HG02642 (cell line): Measurements from ENCODE around the gene VPS11.
A peak's percentile ranks its signal among the peaks of the same experiment; 100 is the strongest.

Experiments
- ATAC-seq: cut with Tn5 transposase; IDR thresholded peaks from one replicate; pipeline ENCODE4 v1.9.1; 2021; ENCODE audit warnings: mild to moderate bottlenecking; ENCODE audit not compliant: unreplicated experiment, poor library complexity

Gene VPS11

DNA sequence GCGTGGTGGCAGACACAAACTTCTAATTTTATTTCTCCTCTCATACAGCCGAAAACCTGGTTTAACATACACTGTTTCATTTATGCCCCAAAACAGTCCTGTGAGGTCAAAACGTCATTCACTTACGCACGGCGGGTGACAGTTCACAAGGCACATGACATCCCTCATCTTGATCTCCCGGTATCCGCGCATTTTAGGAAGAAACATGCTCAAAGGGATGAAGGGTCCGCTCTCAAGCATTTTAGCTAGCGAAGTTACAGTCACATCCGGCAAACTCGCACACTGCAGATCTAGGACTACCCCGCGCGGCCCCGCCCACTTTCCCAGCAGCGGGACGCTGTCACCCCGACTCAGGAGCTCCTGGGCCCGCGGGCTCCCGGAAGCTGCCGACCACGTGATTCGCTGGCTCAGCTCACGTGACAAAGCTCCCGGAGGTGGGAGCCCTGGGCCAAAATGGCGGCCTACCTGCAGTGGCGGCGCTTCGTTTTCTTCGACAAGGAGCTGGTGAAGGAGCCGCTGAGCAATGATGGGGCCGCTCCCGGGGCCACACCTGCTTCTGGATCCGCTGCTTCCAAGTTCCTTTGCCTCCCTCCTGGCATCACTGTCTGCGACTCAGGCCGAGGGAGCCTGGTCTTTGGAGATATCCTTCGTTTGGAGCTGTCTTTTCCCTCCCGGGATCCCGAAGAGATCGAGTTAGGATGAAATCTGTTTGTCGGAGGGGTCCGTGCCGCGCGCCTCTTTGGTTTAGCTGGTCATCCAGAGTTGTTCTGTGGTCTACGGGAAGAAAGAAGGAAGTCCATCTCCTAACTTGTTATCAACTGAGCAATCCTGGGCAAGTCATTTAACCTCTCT lies at the start of gene VPS11:
Gene VPS11, plus strand, starts transcription at position 448 of the 852 bp plus-strand sequence. Its CDS starts 6 bp downstream, at position 454.
- ATAC-seq: peak; percentile 93

GRCh38 chr11:119018074-119018938 lies 49.3 kb upstream of the VPS11 start, which contains the start of the genes RPS25 and TRAPPC4:
RPS25 (minus strand) TSS chr11:119018343; CDS start chr11:119018284, 59 bp downstream.
TRAPPC4 (plus strand) TSS chr11:119018766; CDS start chr11:119018796, 30 bp downstream.
- peak; percentile 90 for ATAC-seq

GRCh38 chr11:119019996-119020395 lies 47.6 kb upstream of the VPS11 start:
- no peak for ATAC-seq

- ATAC-seq: no peak
Measured at GRCh38 chr11:119021631-119022030, 46.0 kb upstream of the VPS11 start.

DNA sequence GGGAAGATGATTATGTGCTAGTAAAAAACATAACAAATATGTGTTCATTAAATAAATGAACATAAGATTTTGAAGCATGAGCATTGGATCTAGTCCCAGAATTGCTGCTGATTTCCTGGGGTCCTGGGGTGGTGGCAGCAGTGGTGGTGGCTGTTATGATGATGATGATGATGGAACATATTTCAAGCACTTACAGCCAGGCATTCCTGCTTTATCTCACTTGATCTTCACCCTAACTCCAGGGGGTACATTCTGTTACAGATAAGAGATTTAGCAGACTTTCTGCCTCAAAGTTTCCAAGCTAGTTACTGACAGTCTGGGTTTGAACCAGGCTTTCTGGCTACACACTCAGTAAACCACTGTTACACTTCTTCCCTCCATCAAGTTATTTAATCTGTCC lies 43.9 kb upstream of the VPS11 start:
- no peak for ATAC-seq

- no peak for ATAC-seq
Measured at GRCh38 chr11:119024430-119025098, 43.1 kb upstream of the VPS11 start.

- no peak for ATAC-seq
Measured at GRCh38 chr11:119025099-119025473, 42.5 kb upstream of the VPS11 start.

- ATAC-seq: no peak
Measured at GRCh38 chr11:119025541-119025940, 42.1 kb upstream of the VPS11 start.

- no peak for ATAC-seq
Measured at GRCh38 chr11:119025978-119026766, 41.4 kb upstream of the VPS11 start.

DNA sequence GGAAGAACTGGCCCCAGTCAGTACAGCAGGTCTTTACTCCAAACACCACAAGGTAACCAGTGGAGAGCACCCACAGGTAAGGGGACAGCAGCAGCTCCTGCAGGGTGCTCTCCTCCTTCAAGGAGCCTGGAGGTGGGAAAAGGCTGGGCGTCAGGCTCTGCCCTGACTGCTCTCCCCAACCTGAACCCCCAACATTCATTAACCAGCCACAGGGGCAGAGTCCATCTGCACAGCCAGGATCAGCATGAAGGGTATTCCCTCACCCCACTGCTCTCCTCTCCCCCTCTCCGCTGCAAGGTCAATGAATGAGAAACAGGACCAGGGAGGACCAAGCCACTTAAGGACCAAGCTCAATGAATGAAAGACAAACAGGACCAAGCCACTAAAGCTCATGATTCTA lies 40.6 kb upstream of the VPS11 start:
- ATAC-seq: no peak

- no peak for ATAC-seq
Measured at GRCh38 chr11:119027561-119028345, 39.9 kb upstream of the VPS11 start.

- ATAC-seq: no peak
Measured at GRCh38 chr11:119028346-119029068, 39.1 kb upstream of the VPS11 start.

- no peak for ATAC-seq
Measured at GRCh38 chr11:119029069-119029339, 38.6 kb upstream of the VPS11 start.

- peak; percentile 11 for ATAC-seq
Measured at GRCh38 chr11:119029340-119030028, 38.1 kb upstream of the VPS11 start.

GRCh38 chr11:119030029-119030328 lies 37.6 kb upstream of the VPS11 start:
- peak; percentile 19 for ATAC-seq

DNA sequence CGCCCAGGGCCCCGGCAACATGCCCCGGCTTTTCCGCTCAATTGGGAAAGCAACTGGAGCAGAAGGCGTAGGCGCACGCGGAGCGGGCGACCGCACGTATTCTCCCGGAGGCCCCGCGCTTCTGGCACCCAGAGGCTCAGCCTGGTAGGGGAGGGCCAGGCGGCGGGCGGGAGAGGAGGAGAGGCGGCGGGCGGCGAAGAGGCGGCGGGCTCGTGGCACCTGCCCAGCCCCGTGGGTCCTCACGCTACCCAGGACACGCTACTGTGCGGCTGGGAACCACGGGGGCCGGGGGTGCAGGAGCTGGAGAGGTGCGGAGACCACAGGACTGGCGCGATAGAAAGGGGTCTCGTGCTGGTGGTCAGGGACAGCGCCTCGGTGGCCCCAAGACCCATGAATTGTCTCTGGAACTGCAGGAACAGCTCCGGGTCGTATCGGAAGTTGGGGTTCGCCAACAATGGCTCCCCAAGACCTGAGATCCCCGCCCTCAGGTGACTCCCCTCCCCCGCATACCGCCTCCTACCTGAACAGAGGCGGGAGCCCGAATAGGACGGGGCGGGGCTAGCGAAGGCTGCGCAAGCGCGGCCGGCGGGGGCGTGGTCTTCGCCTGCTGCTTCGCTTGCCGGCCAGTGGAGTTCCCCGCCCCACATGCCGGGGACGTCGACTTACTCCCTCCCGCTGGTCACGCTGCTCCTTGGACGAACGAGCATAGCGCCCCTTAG lies 37.1 kb upstream of the VPS11 start, which contains the start of gene SLC37A4:
Gene SLC37A4, minus strand, starts transcription at position 549 of the 719 bp plus-strand sequence.
- peak; percentile 85 for ATAC-seq

DNA sequence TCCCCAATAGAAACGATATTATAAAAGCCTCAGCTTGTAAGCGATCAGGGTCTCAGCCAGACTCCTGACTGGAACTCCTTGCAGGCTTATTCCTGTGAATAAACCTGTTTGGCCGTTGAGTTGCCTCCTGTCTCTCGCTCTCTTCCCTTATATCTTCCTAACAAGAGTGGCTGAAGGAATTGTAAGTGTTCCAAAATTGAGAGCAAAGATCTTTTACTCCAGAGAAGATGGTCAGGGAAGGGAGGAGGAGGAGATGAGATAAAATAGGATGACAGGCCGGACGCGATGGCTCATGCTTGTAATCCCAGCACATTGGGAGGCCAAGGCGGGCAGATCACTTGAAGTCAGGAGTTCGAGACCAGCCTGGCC lies 35.7 kb upstream of the VPS11 start:
- ATAC-seq: no peak
